Left lung (tissue), 10 donors: ENCODE data around the gene ABCA1. TPM values are rescaled to one million over a fixed set of nuclear protein-coding genes. Genes with fewer than 3 reads are reported as not detected.
"Not testable (repeated sequence)": the region's sequence is repeated elsewhere in the genome, so short reads cannot be mapped to it uniquely, and the experiment has no call there.

Experiments used
- ATAC-seq: fragments of 200-7000 bp; cut with Tn5 transposase; one replicate; pipeline ENCODE4 v1.9.1; 2020; ENCODE audit warnings: moderate library complexity
- DNase-seq, 4 donors: peaks; one replicate each; pipeline ENCODE4 v3.0.0-alpha.2; 2013 to 2020
- H3K27ac ChIP-seq, 2 donors: fragments of 200-600 bp; sonication (generic) in 1 of 2; one replicate each; pipeline versions ENCODE4 v1.5.0 to v1.8.0; 2020 to 2021
- H3K27me3 ChIP-seq, 2 donors: fragments of 200-600 bp; sonication (generic) in 1 of 2; one replicate each; pipeline versions ENCODE4 v1.5.0 to v1.8.0; 2020 to 2021
- H3K36me3 ChIP-seq, 2 donors: fragments of 200-600 bp; sonication (generic) in 1 of 2; one replicate each; pipeline versions ENCODE4 v1.5.0 to v1.8.0; 2020 to 2021
- H3K4me1 ChIP-seq, 2 donors: fragments of 200-600 bp; one replicate each; pipeline ENCODE4 v1.8.0; 2021
- H3K4me3 ChIP-seq, 2 donors: fragments of 200-600 bp; sonication (generic) in 1 of 2; one replicate each; pipeline versions ENCODE4 v1.5.0 to v1.8.0; 2020 to 2021; ENCODE audit warnings: mild to moderate bottlenecking in 1 of 2
- H3K9me3 ChIP-seq, 2 donors: fragments of 200-600 bp; sonication (generic) in 1 of 2; one replicate each; pipeline versions ENCODE4 v1.5.0 to v1.8.0; 2020 to 2021
- CTCF ChIP-seq, 2 donors: fragments of 200-600 bp; sonication (generic) in 1 of 2; IDR thresholded peaks; one replicate each; pipeline versions ENCODE4 v1.5.0 to v1.8.0; 2021; ENCODE audit warnings: antibody characterized with exemption in 2 of 2
- intact Hi-C, 2 donors: fragments of 100-400 bp; cut with DNase I; formaldehyde crosslinking; loops; one replicate each; pipeline versions ENCODE4 v1.11.2 to v1.14.2; 2022
- polyA plus RNA-seq, 6 donors: library from polyadenylated mRNA; unstranded; fragments of 120-200 nt; gene quantifications; one replicate each; pipeline ENCODE4 v1.2.1, GENCODE V29; 2013; ENCODE audit not compliant: insufficient read length in 6 of 6
- total RNA-seq, 2 donors: library from RNA; stranded (reverse); fragmentation: NEBNext Ultra II Directional; extraction: Animal tissue kit (Norgen Biotek cat#: 25700); gene quantifications; one replicate each; pipeline ENCODE4 v1.2.1, GENCODE V29; 2021
- donor health status: DM: no; HTN: yes; CAD: no.
- donor health status: DM: no; HTN: no; CAD: no.

ABCA1 gene
- total and polyA plus RNA-seq, 8 donors, result 12.8 to 53.0 (median 18.2) TPM

- Histone ChIP-seq H3K27me3 (no peaks in the 10 kb centered on the region), H3K4me3 (no peak overlapping the region), H3K9me3 (no peaks in the 10 kb centered on the region), H3K4me1 (peaks cover 17 to 52% of the 10 kb centered on the region in 2 donors), H3K27ac (peak overlapping the region in 1 of 2 donors; percentile 58), H3K36me3 (peaks cover 0 to 16% of the 10 kb centered on the region in 2 donors)
- no peak for ATAC-seq
- DNase-seq, result no peak
- TF ChIP-seq CTCF (IDR thresholded peaks at IDR 0.05), result no peak
- intact Hi-C loops, result no loop called here
Observed at GRCh38 chr9:104905153-104905901, 22.6 kb downstream of the ABCA1 start.

GRCh38 chr9:104903609-104904008 lies 24.3 kb downstream of the ABCA1 start:
- Histone ChIP-seq H3K9me3 (no peaks in the 10 kb centered on the region), H3K4me3 (no peak overlapping the region), H3K27ac (no peak overlapping the region), H3K27me3 (no peaks in the 10 kb centered on the region), H3K4me1 (peaks cover 14 to 38% of the 10 kb centered on the region in 2 donors), H3K36me3 (peaks cover 0 to 21% of the 10 kb centered on the region in 2 donors)
- DNase-seq (no peak), ATAC-seq (no peak)
- intact Hi-C loops, result no loop called here
- no peak for TF ChIP-seq CTCF (IDR thresholded peaks at IDR 0.05)

- H3K4me1 ChIP-seq, result peaks cover 0 to 19% of the 10 kb centered on the region in 2 donors
- no peaks in the 10 kb centered on the region for H3K27me3 ChIP-seq
- H3K9me3 ChIP-seq, result no peaks in the 10 kb centered on the region
- peaks cover 0 to 21% of the 10 kb centered on the region in 2 donors for H3K36me3 ChIP-seq
- intact Hi-C loops, result no loop called here
- ATAC-seq (no peak), DNase-seq (no peak)
- no peak for TF ChIP-seq CTCF (IDR thresholded peaks at IDR 0.05)
- H3K4me3 ChIP-seq, result no peak overlapping the region
- no peak overlapping the region for H3K27ac ChIP-seq
Observed at GRCh38 chr9:104900871-104901270, 27.1 kb downstream of the ABCA1 start.

GRCh38 chr9:104900324-104900723 lies 27.6 kb downstream of the ABCA1 start:
- Histone ChIP-seq H3K36me3 (peaks cover 0 to 21% of the 10 kb centered on the region in 2 donors), H3K4me1 (peaks cover 0 to 13% of the 10 kb centered on the region in 2 donors), H3K4me3 (no peak overlapping the region), H3K9me3 (no peaks in the 10 kb centered on the region), H3K27me3 (no peaks in the 10 kb centered on the region), H3K27ac (no peak overlapping the region)
- no peak for ATAC-seq
- intact Hi-C loops, result no loop called here
- DNase-seq, result no peak
- no peak for TF ChIP-seq CTCF (IDR thresholded peaks at IDR 0.05)

GRCh38 chr9:104899759-104900247 lies 28.2 kb downstream of the ABCA1 start:
- intact Hi-C loops, result no loop called here

GRCh38 chr9:104898376-104898775 lies 29.6 kb downstream of the ABCA1 start:
- H3K4me3 ChIP-seq, DNase-seq, H3K9me3 ChIP-seq, ATAC-seq, H3K27me3 ChIP-seq, H3K27ac ChIP-seq, intact Hi-C loops, H3K4me1 ChIP-seq: not testable (repeated sequence)
- H3K36me3 ChIP-seq, result peaks cover 0 to 21% of the 10 kb centered on the region in 2 donors

More at GRCh38 chr9:104899759-104900247, 28.2 kb downstream of the ABCA1 start:
- Histone ChIP-seq H3K9me3 (no peaks in the 10 kb centered on the region), H3K4me1 (peaks cover 0 to 8% of the 10 kb centered on the region in 2 donors), H3K27ac (no peak overlapping the region), H3K4me3 (no peak overlapping the region), H3K36me3 (peaks cover 0 to 21% of the 10 kb centered on the region in 2 donors), H3K27me3 (no peaks in the 10 kb centered on the region)
- TF ChIP-seq CTCF (IDR thresholded peaks at IDR 0.05), result no peak
- DNase-seq, result no peak
- no peak for ATAC-seq
